Forelimb muscle (tissue), 1 donor: ENCODE results near the gene UTP20. TPM values are rescaled to one million over a fixed set of nuclear protein-coding genes. Genes with fewer than 3 reads are reported as not detected.

Experiments
- DNase-seq: peaks from one replicate; pipeline ENCODE4 v3.0.0-alpha.2; 2013; ENCODE audit warnings: low read depth
- polyA plus RNA-seq: library from polyadenylated mRNA; unstranded; fragments of 120-200 nt; gene quantifications from one replicate; pipeline ENCODE4 v1.2.1, GENCODE V29; 2013; ENCODE audit not compliant: insufficient read length

UTP20 gene
- polyA plus RNA-seq, 1 donor = 12.4 TPM

DNA sequence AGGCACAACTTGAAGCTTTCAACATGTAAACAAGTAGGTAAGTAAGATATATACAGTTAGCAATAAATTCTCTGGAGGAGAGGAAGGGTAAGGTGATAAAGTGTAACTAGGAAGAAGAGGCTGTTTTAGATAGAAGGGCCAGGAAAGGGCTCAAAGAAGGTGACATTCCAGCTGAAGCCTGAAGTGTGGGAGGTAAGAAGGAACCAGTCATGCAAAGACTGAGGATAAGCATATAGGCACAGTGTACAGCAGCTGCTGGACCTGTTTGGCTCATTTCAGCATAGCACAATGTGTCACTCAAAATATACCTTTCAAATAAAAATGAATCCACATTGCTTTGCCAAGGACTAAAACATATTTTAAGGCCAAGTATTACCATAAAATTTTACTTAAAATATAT is 156.2 kb downstream of the UTP20 start:
- DNase-seq = no peak

Other genes starting within 250 kb of the UTP20 start
- 0.04 TPM for gene SLC5A8, start 69.9 kb upstream of the UTP20 start, polyA plus RNA-seq
- gene ARL1, start 127.7 kb downstream of the UTP20 start, polyA plus RNA-seq = 75.4 TPM
- not detected for gene SPIC, start 195.2 kb downstream of the UTP20 start, polyA plus RNA-seq